Activated T-cell treated with anti-CD3 and anti-CD28 coated beads, Interleukin-2, amount 50 U/mL, for 72 hours (primary cell): ENCODE results near the gene MTARC1. TPM values are rescaled to one million over a fixed set of nuclear protein-coding genes. Genes with fewer than 3 reads are reported as not detected.

Experiments used
- ATAC-seq, 2 donors: fragments of 150-1000 bp; cut with Tn5 transposase; replicated peaks in 1 of 2; 2 replicates each; pipeline ENCODE4 v1.10.0; 2021; ENCODE audit warnings: moderate library complexity in 2 of 2, mild to moderate bottlenecking in 1 of 2
- DNase-seq, 2 donors: peaks; one replicate each; pipeline ENCODE4 v3.0.0; 2021 to 2022; ENCODE audit warnings: mixed read lengths in 1 of 2
- H3K27ac Mint-ChIP-seq: one replicate; pipeline ENCODE4 v1.8.0; 2022; ENCODE audit warnings: mild to moderate bottlenecking, moderate library complexity, mixed read lengths
- H3K27me3 Mint-ChIP-seq: one replicate; pipeline ENCODE4 v1.8.0; 2022; ENCODE audit warnings: low read depth, mixed read lengths
- H3K36me3 Mint-ChIP-seq, 2 donors: one replicate each; pipeline ENCODE4 v1.8.0; 2022; ENCODE audit warnings: mixed read lengths in 2 of 2, mild to moderate bottlenecking in 1 of 2; ENCODE audit not compliant: insufficient read depth in 2 of 2
- H3K4me1 Mint-ChIP-seq: one replicate; pipeline ENCODE4 v1.8.0; 2022; ENCODE audit warnings: low read depth, mixed read lengths
- H3K4me3 Mint-ChIP-seq, 2 donors: one replicate each; pipeline ENCODE4 v1.8.0; 2022; ENCODE audit warnings: mild to moderate bottlenecking in 2 of 2, mixed read lengths in 2 of 2, moderate library complexity in 2 of 2
- H3K9me3 Mint-ChIP-seq, 2 donors: one replicate each; pipeline ENCODE4 v1.8.0; 2022; ENCODE audit warnings: mixed read lengths in 2 of 2
- total RNA-seq, 2 donors: library from RNA; stranded (reverse); gene quantifications; one replicate each; pipeline ENCODE4 v1.2.3, GENCODE V29; 2022

Gene MTARC1
- total RNA-seq, 2 donors from 2014 or later: not detected

DNA sequence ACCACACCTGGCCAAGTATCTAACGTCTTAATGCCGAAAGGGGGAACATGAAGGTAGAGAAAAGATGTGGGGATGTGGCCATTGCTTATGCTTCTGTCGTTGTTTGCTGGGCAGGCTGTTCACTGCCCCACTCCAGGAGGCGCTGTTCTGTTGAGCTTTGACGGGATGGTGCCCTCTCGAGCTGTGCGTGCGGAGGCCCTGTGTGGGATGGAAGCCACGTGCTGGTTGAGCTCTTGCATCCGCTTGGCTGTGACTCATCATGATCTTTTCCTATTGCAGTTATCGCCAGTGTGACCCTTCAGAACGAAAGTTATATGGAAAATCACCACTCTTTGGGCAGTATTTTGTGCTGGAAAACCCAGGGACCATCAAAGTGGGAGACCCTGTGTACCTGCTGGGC, 26.3 kb downstream of the MTARC1 start:
- Mint-ChIP-seq H3K27me3 (peaks cover 38% of the 10 kb centered on the region), H3K4me1 (peaks cover 6% of the 10 kb centered on the region), H3K27ac (no peak overlapping the region), H3K9me3 (no peaks in the 10 kb centered on the region), H3K4me3 (no peak overlapping the region), H3K36me3 (no peaks in the 10 kb centered on the region)
- peak in 1 of 2 donors; percentile 21 for ATAC-seq
- peak in 1 of 2 donors; percentile 2 for DNase-seq

DNA sequence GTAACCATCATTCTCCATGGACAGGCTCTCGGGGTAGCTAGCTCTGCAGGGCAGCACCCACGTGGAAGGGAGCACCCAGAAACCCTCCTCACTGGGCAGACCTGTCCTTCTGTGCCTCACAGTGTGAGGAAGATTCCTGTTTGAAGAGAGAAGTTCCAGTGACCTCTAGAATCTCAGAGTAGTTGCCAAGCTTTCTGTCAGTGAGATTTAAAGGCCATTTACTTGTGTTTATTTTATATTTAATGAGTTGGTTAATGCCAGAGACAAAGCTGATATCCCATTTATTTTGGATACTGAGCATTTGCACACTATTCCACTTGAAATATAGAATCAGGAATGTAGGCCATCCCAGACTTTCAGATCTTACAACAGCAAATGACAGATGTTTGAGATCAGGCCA, 28.7 kb downstream of the MTARC1 start:
- ATAC-seq (no peak), DNase-seq (no peak)
- no peak overlapping the region for H3K4me3 Mint-ChIP-seq
- H3K4me1 Mint-ChIP-seq: peaks cover 4% of the 10 kb centered on the region
- no peak overlapping the region for H3K27ac Mint-ChIP-seq
- H3K27me3 Mint-ChIP-seq: peaks cover 48% of the 10 kb centered on the region
- H3K9me3 Mint-ChIP-seq: no peaks in the 10 kb centered on the region
- no peaks in the 10 kb centered on the region for H3K36me3 Mint-ChIP-seq

DNA sequence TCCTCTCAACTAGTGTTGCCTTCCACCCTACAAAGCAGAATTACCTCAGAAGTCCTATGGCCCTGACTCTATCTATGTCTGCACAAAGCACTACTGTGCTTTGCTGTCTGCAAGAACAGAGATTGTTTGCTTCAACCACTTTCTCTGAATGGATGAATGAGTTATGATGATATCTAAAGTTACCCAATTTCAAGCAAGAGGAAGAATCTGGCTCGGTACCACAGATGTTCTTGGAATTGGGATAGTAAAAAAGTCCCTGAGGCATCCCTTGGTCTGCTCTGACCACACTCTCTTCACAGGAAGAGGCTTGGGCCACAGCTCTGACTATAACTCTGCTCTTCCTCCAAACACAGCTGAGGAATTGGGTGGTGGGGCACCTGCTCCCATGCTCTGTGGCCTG, 31.2 kb downstream of the MTARC1 start:
- Mint-ChIP-seq H3K4me3 (no peak overlapping the region), H3K9me3 (no peaks in the 10 kb centered on the region), H3K4me1 (no peaks in the 10 kb centered on the region), H3K27me3 (peaks cover 36% of the 10 kb centered on the region), H3K27ac (no peak overlapping the region), H3K36me3 (no peaks in the 10 kb centered on the region)
- ATAC-seq (no peak), DNase-seq (no peak)

DNA sequence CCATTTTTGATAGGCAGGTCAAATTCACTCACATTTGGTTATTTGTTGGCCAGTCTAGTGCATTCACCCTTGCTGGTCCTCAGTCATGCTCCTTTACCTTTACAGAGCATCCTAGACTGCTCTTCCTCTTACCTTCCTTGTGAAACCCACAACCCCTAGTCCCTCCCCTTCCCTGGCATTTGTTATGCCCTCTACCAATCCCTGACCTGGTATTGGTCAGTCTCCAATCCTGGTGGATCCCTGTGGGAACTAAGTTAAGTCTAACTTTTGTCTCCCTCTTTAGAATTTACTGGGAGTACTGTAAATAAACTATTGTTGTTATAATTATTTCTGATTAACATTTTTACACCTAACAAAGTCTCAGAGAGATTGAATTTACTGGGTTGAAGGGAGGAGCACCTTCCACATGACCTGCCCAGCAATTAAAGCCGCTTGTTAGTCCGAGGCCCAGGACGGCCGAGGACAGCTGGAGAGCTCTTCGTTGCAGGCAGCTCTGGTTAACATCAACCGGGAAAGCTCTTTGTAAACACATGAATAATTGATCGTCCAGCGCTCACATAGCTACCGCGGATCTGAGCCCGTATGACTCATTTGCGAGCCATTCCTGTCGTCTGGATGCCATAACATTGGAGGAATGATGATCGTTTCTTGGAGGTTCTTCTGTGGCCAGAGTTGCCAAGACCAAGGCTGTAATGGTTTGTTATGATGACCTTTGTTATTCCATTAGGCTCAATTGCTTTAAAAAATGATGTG, 31.9 kb downstream of the MTARC1 start:
- no peaks in the 10 kb centered on the region for H3K36me3 Mint-ChIP-seq
- no peaks in the 10 kb centered on the region for H3K4me1 Mint-ChIP-seq
- no peaks in the 10 kb centered on the region for H3K9me3 Mint-ChIP-seq
- DNase-seq: no peak
- ATAC-seq: no peak
- H3K4me3 Mint-ChIP-seq: no peak overlapping the region
- no peak overlapping the region for H3K27ac Mint-ChIP-seq
- peaks cover 29% of the 10 kb centered on the region for H3K27me3 Mint-ChIP-seq

DNA sequence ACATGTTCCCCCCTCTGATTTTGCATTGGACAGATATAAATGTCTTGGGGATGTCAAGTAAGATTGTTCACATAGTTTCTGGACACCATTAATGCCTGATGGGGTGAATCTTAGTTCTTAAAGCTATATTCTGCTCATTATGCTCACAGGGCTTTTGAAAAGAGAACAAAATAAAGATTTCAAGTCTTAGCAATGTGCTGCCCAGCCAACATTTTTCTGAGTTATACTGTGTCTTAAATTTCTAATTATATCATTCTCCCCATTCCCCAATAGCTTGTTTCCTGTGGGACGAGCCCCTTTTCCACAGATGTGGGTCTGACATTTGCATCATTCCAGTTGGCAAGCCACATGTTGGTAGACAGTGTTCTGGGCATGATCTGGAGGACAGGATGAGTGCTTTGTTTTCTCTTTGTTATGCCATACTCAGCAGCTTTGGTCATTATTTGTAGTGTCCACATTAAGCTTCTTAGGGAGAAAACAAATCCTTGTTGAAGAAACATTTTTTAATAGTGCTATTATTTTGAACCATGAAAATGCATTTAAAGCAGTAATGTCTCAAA, 32.8 kb downstream of the MTARC1 start:
- peaks cover 27% of the 10 kb centered on the region for H3K27me3 Mint-ChIP-seq
- H3K36me3 Mint-ChIP-seq: no peaks in the 10 kb centered on the region
- no peak for DNase-seq
- no peak overlapping the region for H3K27ac Mint-ChIP-seq
- no peaks in the 10 kb centered on the region for H3K9me3 Mint-ChIP-seq
- H3K4me3 Mint-ChIP-seq: no peak overlapping the region
- ATAC-seq: no peak
- H3K4me1 Mint-ChIP-seq: no peaks in the 10 kb centered on the region

DNA sequence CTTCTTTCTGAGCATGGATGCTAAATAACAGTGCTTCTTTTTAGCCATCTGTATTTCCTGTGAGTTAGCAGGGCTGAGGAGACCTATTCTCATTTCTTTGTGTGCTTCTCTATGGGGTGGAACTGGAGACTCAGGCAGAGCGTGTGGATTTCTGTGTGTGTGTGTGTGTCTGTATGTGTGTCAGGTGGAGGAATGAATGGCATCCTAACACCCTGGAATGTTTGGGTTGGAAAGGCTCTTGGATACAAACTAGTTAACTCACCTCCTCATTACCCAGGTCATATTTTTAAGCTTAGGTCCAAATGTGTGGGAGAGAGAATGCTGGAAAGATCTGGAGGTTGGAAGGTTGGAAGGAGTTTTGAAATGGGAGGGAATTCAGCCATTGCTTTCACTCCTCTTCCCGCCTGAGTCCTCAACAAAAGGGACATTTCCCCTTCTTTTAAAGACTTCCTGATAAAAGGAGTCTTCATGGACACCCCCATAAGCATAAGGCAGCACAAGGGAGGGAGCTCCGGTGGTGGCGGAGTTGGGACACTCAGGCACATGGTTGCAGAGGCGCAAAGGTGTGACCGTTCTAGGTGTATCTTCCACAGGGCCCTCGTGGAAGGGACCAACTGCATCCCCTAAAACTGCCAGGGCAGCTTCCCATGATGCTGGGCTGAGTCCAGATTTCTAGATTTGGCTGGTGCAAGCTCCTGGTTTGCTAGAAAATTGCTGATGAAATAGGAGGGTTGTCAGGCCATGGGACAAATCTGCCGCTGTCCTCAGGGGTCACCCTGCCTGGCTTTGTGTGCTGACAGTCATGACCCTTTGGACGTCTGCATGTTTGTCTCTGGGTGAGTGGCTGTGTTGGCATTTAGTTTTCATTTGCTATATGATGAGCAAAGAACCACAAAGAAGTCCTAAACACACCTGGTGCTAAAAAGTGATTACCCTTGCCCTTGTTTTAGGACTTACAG, 37.6 kb downstream of the MTARC1 start:
- DNase-seq: no peak
- no peak overlapping the region for H3K27ac Mint-ChIP-seq
- H3K27me3 Mint-ChIP-seq: peaks cover 37% of the 10 kb centered on the region
- H3K4me1 Mint-ChIP-seq: no peaks in the 10 kb centered on the region
- H3K4me3 Mint-ChIP-seq: no peak overlapping the region
- H3K9me3 Mint-ChIP-seq: no peaks in the 10 kb centered on the region
- no peak for ATAC-seq
- no peaks in the 10 kb centered on the region for H3K36me3 Mint-ChIP-seq

DNA sequence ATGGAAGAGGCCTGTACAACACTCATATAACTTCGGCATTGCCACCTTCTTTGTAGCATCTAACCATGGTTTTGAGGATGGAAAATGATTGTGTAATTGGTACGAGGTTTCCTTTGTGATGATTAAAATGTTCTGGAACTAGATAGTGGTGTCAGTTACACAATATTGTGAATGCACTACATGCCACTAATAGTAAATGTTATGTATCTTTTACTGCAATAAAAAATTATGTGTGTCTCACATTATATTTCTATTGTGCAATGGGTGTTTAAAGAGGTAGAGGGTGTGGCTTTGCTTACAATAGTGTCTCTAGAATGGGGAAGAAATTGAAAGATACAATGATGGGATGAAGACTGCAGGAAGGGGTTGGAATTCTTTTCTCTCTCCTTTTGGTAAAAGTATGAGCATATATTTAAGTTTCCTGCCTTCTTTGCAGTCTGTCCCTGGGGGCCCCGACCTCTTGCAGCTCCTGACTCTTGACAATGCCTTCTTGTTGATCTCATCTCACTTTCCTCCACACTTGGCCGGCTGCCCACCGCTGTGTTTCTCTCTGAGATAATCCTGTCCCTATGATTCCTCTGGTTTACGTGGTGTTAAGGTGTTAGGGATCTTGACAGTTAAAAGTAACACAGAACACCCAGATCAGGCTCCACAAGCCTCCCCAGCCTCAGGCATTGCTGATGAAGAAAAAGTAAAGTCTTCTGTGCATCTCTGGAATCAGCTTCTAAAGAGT, 39.3 kb downstream of the MTARC1 start:
- ATAC-seq (no peak), DNase-seq (no peak)
- Mint-ChIP-seq H3K36me3 (no peaks in the 10 kb centered on the region), H3K27ac (no peak overlapping the region), H3K27me3 (peaks cover 31% of the 10 kb centered on the region), H3K4me1 (no peaks in the 10 kb centered on the region), H3K9me3 (no peaks in the 10 kb centered on the region), H3K4me3 (no peak overlapping the region)

DNA sequence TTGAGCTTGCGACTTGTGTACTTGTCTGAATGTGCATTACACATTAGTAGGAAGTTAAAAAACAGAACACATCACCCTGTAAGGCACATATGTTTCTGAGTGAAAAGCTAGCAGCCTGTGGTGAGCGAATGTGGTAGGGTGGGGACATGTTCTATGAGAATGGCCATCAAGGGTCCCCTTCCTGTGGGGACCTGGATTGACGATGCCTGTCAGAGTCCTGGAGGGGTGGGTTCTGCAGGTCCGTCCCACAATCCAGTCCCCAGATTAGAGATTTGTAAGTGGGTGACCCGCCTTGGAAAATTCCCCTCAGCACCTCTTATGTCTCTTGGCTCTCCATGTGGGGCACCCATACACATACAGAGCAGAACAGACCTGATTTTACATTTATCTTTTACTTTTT, 40.0 kb downstream of the MTARC1 start:
- DNase-seq (no peak), ATAC-seq (no peak)
- Mint-ChIP-seq H3K4me1 (no peaks in the 10 kb centered on the region), H3K9me3 (no peaks in the 10 kb centered on the region), H3K27ac (no peak overlapping the region), H3K4me3 (no peak overlapping the region), H3K36me3 (no peaks in the 10 kb centered on the region), H3K27me3 (peaks cover 30% of the 10 kb centered on the region)

DNA sequence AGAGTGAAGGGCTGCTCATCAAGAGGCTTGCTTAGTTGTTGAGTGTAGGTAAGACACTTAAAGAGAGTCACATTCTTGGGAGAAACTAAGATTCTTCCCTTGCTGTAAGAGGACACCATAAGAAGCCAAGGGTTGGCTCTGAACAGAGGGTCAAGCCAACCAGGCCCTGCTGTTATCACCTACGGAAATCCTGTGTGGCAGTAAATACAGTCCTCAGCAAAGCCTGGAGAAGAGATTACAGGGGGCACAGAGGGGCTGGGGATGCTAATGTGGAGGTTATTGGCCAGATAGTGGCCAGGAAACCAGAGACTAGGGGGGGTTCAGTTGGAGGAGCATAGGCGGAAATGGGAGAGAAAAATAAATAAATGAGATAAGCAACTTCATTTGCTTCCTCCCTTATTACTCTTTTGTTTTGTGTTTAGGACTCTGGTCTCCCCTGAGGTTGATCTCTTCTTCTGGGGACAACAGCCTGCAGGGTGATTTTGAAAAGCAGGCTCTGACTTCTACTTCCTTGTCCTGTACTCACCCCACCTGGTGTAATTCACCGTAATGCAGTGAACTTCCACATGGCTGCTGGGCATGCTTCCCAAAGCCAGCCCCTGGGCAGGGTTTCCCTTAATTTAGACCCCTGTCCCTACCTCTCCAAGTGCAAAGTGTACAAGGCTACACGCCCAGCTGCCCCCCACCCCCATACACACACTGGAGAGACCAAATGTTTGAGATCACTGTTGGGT, 40.9 kb downstream of the MTARC1 start:
- H3K4me1 Mint-ChIP-seq: no peaks in the 10 kb centered on the region
- H3K27me3 Mint-ChIP-seq: peaks cover 26% of the 10 kb centered on the region
- H3K36me3 Mint-ChIP-seq: no peaks in the 10 kb centered on the region
- no peak overlapping the region for H3K27ac Mint-ChIP-seq
- DNase-seq (no peak), ATAC-seq (no peak)
- no peak overlapping the region for H3K4me3 Mint-ChIP-seq
- no peaks in the 10 kb centered on the region for H3K9me3 Mint-ChIP-seq

DNA sequence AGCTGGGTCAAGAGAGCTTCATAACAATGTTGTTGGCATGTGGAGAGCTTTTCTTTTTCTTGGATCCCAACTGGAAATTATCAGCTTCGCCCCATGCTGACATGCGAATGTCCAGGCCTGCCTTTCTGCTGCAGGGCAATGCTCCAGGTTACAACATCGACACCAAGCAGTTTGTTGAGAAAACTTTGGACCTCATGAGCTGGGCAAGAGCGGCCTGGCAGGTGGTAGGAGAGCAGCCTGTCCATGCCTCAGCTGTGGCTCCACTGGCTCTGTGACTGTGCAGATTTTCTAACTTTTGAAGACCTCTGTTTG, 41.4 kb downstream of the MTARC1 start:
- no peak for DNase-seq
- no peaks in the 10 kb centered on the region for H3K36me3 Mint-ChIP-seq
- peaks cover 26% of the 10 kb centered on the region for H3K27me3 Mint-ChIP-seq
- no peaks in the 10 kb centered on the region for H3K9me3 Mint-ChIP-seq
- H3K4me3 Mint-ChIP-seq: no peak overlapping the region
- ATAC-seq: no peak
- no peaks in the 10 kb centered on the region for H3K4me1 Mint-ChIP-seq
- H3K27ac Mint-ChIP-seq: no peak overlapping the region

DNA sequence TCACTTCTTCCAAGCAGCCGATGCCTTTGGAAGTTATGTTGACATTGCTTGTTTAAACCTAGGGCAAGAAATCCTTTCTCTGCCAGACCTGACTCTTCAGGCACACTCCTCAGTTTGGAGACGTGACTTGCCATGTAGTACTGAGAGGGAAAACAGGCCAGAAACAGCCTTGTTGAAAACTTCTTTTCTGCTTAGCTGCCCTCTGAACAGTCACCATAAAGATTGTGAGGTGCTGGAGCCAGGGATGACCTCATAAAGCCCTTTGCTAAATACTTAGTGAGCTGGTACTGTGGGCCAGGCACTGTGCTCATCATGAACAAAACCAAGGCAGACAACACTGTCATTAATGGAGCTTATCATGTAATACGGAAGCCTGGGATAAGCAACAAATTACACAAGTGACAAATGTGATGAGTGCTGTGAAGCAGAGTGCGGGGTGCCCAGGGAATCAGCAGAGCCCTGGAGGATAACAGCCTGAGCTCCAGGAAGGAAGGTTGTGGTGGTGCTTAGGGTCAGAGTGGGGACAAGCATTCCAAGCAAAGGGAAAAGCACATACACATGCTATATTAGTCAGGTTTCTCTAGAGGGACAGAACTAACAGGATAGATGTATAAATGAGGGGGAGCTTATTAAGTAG, 42.4 kb downstream of the MTARC1 start:
- Mint-ChIP-seq H3K27ac (no peak overlapping the region), H3K4me1 (no peaks in the 10 kb centered on the region), H3K36me3 (no peaks in the 10 kb centered on the region), H3K4me3 (no peak overlapping the region), H3K9me3 (no peaks in the 10 kb centered on the region), H3K27me3 (peaks cover 21% of the 10 kb centered on the region)
- DNase-seq: no peak
- no peak for ATAC-seq

DNA sequence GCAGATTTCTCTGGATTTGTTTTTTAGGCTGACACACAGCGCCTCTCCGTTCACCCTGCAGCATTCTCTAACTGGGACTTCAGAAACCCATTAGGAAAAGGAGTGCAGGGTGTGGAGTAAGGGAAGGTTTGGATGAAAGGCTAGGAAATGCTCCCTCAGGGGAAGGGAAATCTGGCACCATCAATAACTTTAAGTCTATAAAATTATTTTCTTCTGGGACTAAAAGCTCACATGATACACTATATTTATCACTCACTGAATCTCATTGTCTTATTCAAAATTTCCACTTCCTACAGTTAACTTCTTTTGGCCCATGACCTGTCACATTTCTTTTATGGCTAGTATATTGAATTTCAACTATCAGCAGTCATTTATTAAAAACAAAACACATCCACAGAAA, 46.7 kb downstream of the MTARC1 start:
- no peak overlapping the region for H3K4me3 Mint-ChIP-seq

More for the DNA sequence above, 46.7 kb downstream of the MTARC1 start:
- DNase-seq (no peak), ATAC-seq (no peak)
- H3K27ac Mint-ChIP-seq: no peak overlapping the region
- no peaks in the 10 kb centered on the region for H3K4me1 Mint-ChIP-seq
- H3K9me3 Mint-ChIP-seq: no peaks in the 10 kb centered on the region
- H3K36me3 Mint-ChIP-seq: no peaks in the 10 kb centered on the region
- H3K27me3 Mint-ChIP-seq: no peaks in the 10 kb centered on the region
